H9 (cell line): ENCODE results near the gene EPO. TPM values are rescaled to one million over a fixed set of nuclear protein-coding genes. Genes with fewer than 3 reads are reported as not detected.

Source experiments
- DNase-seq: peaks from one replicate; pipeline ENCODE4 v3.0.0-alpha.2; 2017
- H2AFZ ChIP-seq: one replicate; pipeline ENCODE4 v1.6.1; 2013; ENCODE audit warnings: mild to moderate bottlenecking, low read length, control low read depth, moderate library complexity
- H2AK5ac ChIP-seq: 2 replicates; pipeline ENCODE4 v1.6.1; 2013; ENCODE audit warnings: low read length, control low read depth, mixed read lengths; ENCODE audit not compliant: insufficient read length
- H2BK120ac ChIP-seq: one replicate; pipeline ENCODE4 v1.6.1; 2013; ENCODE audit warnings: low read depth, mild to moderate bottlenecking, low read length, control low read depth, inconsistent platforms; ENCODE audit not compliant: poor library complexity, severe bottlenecking
- H2BK12ac ChIP-seq: 2 replicates; pipeline ENCODE4 v1.6.1; 2013; ENCODE audit warnings: low read length, control low read depth, mixed read lengths, low read depth; ENCODE audit not compliant: insufficient read length
- H2BK15ac ChIP-seq: 2 replicates; pipeline ENCODE4 v1.6.1; 2013; ENCODE audit warnings: low read depth, low read length, control low read depth
- H2BK20ac ChIP-seq: one replicate; pipeline ENCODE4 v1.6.1; 2013; ENCODE audit warnings: low read depth, mild to moderate bottlenecking, low read length, control low read depth, inconsistent platforms; ENCODE audit not compliant: poor library complexity, severe bottlenecking
- H2BK5ac ChIP-seq: 2 replicates; pipeline ENCODE4 v1.6.1; 2013; ENCODE audit warnings: low read length, control low read depth, mixed read lengths; ENCODE audit not compliant: insufficient read length
- H3K14ac ChIP-seq: 2 replicates; pipeline ENCODE4 v1.6.1; 2013; ENCODE audit warnings: low read length, control low read depth; ENCODE audit not compliant: insufficient read depth
- H3K18ac ChIP-seq: 2 replicates; pipeline ENCODE4 v1.6.1; 2013; ENCODE audit warnings: low read depth, mild to moderate bottlenecking, mixed read lengths, low read length, control low read depth; ENCODE audit not compliant: insufficient read length
- H3K23ac ChIP-seq: 2 replicates; pipeline ENCODE4 v1.6.1; 2013; ENCODE audit warnings: low read length, control low read depth, mixed read lengths, low read depth; ENCODE audit not compliant: insufficient read length
- H3K23me2 ChIP-seq: 2 replicates; pipeline ENCODE4 v1.6.1; 2013; ENCODE audit warnings: low read depth, mild to moderate bottlenecking, mixed read lengths, low read length, control low read depth; ENCODE audit not compliant: insufficient read length, poor library complexity, severe bottlenecking
- H3K27ac ChIP-seq: 2 replicates; pipeline ENCODE4 v1.5.1; 2013; ENCODE audit warnings: low read length, control low read depth, mixed read lengths, low read depth; ENCODE audit not compliant: insufficient read length
- H3K27me3 ChIP-seq: 2 replicates; pipeline ENCODE4 v1.6.1; 2013; ENCODE audit warnings: low read length, control low read depth, inconsistent platforms; ENCODE audit not compliant: insufficient read depth
- H3K4ac ChIP-seq: 2 replicates; pipeline ENCODE4 v1.6.1; 2013; ENCODE audit warnings: low read depth, mild to moderate bottlenecking, control low read depth, inconsistent platforms, low read length, moderate library complexity
- H3K4me1 ChIP-seq: 2 replicates; pipeline ENCODE4 v1.6.1; 2013; ENCODE audit warnings: low read length, control low read depth, inconsistent platforms; ENCODE audit not compliant: insufficient read depth
- H3K4me2 ChIP-seq: 2 replicates; pipeline ENCODE4 v1.6.1; 2013; ENCODE audit warnings: low read length, control low read depth, mixed read lengths; ENCODE audit not compliant: insufficient read length, insufficient read depth
- H3K56ac ChIP-seq: 2 replicates; pipeline ENCODE4 v1.6.1; 2013; ENCODE audit warnings: low read depth, mild to moderate bottlenecking, mixed read lengths, low read length, control low read depth; ENCODE audit not compliant: insufficient read length
- H3K79me1 ChIP-seq: 2 replicates; pipeline ENCODE4 v1.6.1; 2013; ENCODE audit warnings: low read depth, mild to moderate bottlenecking, moderate library complexity, low read length, control low read depth, inconsistent platforms; ENCODE audit not compliant: insufficient read depth, poor library complexity, severe bottlenecking
- H3K79me2 ChIP-seq: 2 replicates; pipeline ENCODE4 v1.6.1; 2013; ENCODE audit warnings: low read length, control low read depth, inconsistent platforms; ENCODE audit not compliant: insufficient read depth
- H3K9ac ChIP-seq: 2 replicates; pipeline ENCODE4 v1.6.1; 2013; ENCODE audit warnings: low read length, control low read depth, mixed read lengths; ENCODE audit not compliant: insufficient read length; ENCODE audit errors: extremely low read depth
- H3K9me3 ChIP-seq: one replicate; pipeline ENCODE4 v1.6.1; 2013; ENCODE audit warnings: low read depth, low read length, inconsistent platforms; ENCODE audit not compliant: control insufficient read depth
- H3T11ph ChIP-seq: one replicate; pipeline ENCODE4 v1.6.1; 2013; ENCODE audit warnings: mild to moderate bottlenecking, low read length, control low read depth, inconsistent platforms
- H4K20me1 ChIP-seq: one replicate; pipeline ENCODE4 v1.6.1; 2013; ENCODE audit not compliant: control insufficient read depth, insufficient read length, insufficient read depth
- H4K5ac ChIP-seq: 2 replicates; pipeline ENCODE4 v1.6.1; 2013; ENCODE audit warnings: low read depth, mild to moderate bottlenecking, mixed read lengths, low read length, control low read depth; ENCODE audit not compliant: insufficient read length
- H4K8ac ChIP-seq: replicated peaks from 2 replicates; pipeline ENCODE4 v1.6.1; 2013; ENCODE audit warnings: low read length, control low read depth, mixed read lengths, low read depth; ENCODE audit not compliant: insufficient read length
- H4K91ac ChIP-seq: 2 replicates; pipeline ENCODE4 v1.6.1; 2013; ENCODE audit warnings: low read depth, mild to moderate bottlenecking, moderate library complexity, mixed read lengths, low read length, control low read depth; ENCODE audit not compliant: insufficient read length
- H3K27ac Mint-ChIP-seq, 3 experiments: 2 replicates in 2 of 3; 3 replicates in 1 of 3; pipeline ENCODE4 v1.8.0; 2020 to 2021; ENCODE audit warnings: mixed read lengths in 3 of 3, mild to moderate bottlenecking in 1 of 3, moderate library complexity in 1 of 3
- H3K27me3 Mint-ChIP-seq: 2 replicates; pipeline ENCODE4 v1.8.0; 2021; ENCODE audit warnings: low read depth, mild to moderate bottlenecking, moderate library complexity, mixed read lengths
- H3K36me3 Mint-ChIP-seq, 3 experiments: 2 replicates in 2 of 3; 3 replicates in 1 of 3; pipeline ENCODE4 v1.8.0; 2020 to 2021; ENCODE audit warnings: low read depth in 3 of 3, mixed read lengths in 3 of 3; ENCODE audit not compliant: insufficient read depth in 1 of 3
- H3K4me1 Mint-ChIP-seq, 2 experiments: 2 replicates each; pipeline ENCODE4 v1.8.0; 2020; ENCODE audit warnings: mixed read lengths in 2 of 2
- H3K4me3 Mint-ChIP-seq, 2 experiments: 2 replicates in 1 of 2; 3 replicates in 1 of 2; pipeline ENCODE4 v1.8.0; 2020 to 2021; ENCODE audit warnings: mild to moderate bottlenecking in 2 of 2, mixed read lengths in 2 of 2, moderate library complexity in 1 of 2
- H3K9me3 Mint-ChIP-seq, 2 experiments: 2 replicates in 1 of 2; 3 replicates in 1 of 2; pipeline ENCODE4 v1.8.0; 2020; ENCODE audit warnings: mild to moderate bottlenecking in 2 of 2, mixed read lengths in 2 of 2, moderate library complexity in 1 of 2
- CTCF ChIP-seq: fragments of 200-600 bp; sonication (generic); conservative IDR thresholded peaks from 3 replicates; pipeline ENCODE4 v1.8.0; 2021; ENCODE audit warnings: antibody characterized with exemption, mild to moderate bottlenecking
- WGBS: extraction: QIAGEN DNeasy Blood & Tissue Kit; methylation state at CpG from one replicate; pipeline ENCODE4 v1.1.7; 2013; ENCODE audit warnings: missing lambda C conversion rate, low lambda C conversion rate, mixed read lengths; ENCODE audit not compliant: insufficient read length; ENCODE audit errors: extremely low coverage; 5-methylcytosine and 5-hydroxymethylcytosine counted together
- total RNA-seq: library from RNA; stranded (reverse); gene quantifications from 2 replicates; pipeline ENCODE4 v1.2.1, GENCODE V29; 2021

EPO gene
- total RNA-seq, 1 experiment from 2014 or later, result 0.44 TPM

- no peak overlapping the region for H3K23ac ChIP-seq
- peak; percentile 96 for TF ChIP-seq CTCF
- H3K4me1 ChIP-seq, result 0 out of 2 replicates have a peak, but pooled peaks cover 5% of the 10 kb centered on the region
- Mint-ChIP-seq H3K9me3 (no peaks in the 10 kb centered on the region), H3K36me3 (peaks cover 20 to 36% (median 35%) of the 10 kb centered on the region in 3 experiments), H3K27ac (peak overlapping the region; percentile 51 to 98 (median 90); a peak in 6 of 7 replicates), H3K4me1 (peaks cover 28 to 43% of the 10 kb centered on the region in 2 experiments), H3K27me3 (peaks cover 2% of the 10 kb centered on the region; the same call in 1 of the 2 replicates), H3K4me3 (peak overlapping the region; percentile 97)
- H2BK12ac ChIP-seq, result no peak overlapping the region
- no peak overlapping the region for H4K8ac ChIP-seq
- DNase-seq, result peak; percentile 89
- H4K91ac ChIP-seq, result no peak overlapping the region
- peaks cover 5% of the 10 kb centered on the region for H3K79me1 ChIP-seq
- no peak overlapping the region for H4K5ac ChIP-seq
- no peaks in the 10 kb centered on the region for H3K9me3 ChIP-seq
- H2AK5ac ChIP-seq, result no peak overlapping the region
- H3K14ac ChIP-seq, result no peak overlapping the region
- H3K27me3 ChIP-seq, result no peaks in the 10 kb centered on the region
- peaks cover 30% of the 10 kb centered on the region; the same call in 1 of the 2 replicates for H3K79me2 ChIP-seq
- H3K56ac ChIP-seq, result no peak overlapping the region
- H2BK20ac ChIP-seq, result no peak overlapping the region
- peak overlapping the region; percentile 82 for H3K9ac ChIP-seq
- no peak overlapping the region for H3K18ac ChIP-seq
- H2BK120ac ChIP-seq, result no peak overlapping the region
- WGBS, result no CpG with 5 or more reads among the region's 28 CpGs
- H3K4ac ChIP-seq, result no peak overlapping the region
- H2BK5ac ChIP-seq, result no peak overlapping the region
- H3K4me2 ChIP-seq, result peak overlapping the region; percentile 80
- H3K23me2 ChIP-seq, result peaks cover 12% of the 10 kb centered on the region
- no peak overlapping the region for H2AFZ ChIP-seq
- H2BK15ac ChIP-seq, result no peak overlapping the region
- H4K20me1 ChIP-seq, result no peaks in the 10 kb centered on the region
- H3T11ph ChIP-seq, result no peak overlapping the region
- no peak overlapping the region for H3K27ac ChIP-seq
These were observed 28.3 kb upstream of the EPO start for GRCh38 chr7:100691676-100692577.
